Natural killer cell (primary cell): Measurements from ENCODE around the gene TLR9. TPM values are rescaled to one million over a fixed set of nuclear protein-coding genes. Genes with fewer than 3 reads are reported as not detected.
"Not testable (repeated sequence)": the region's sequence is repeated elsewhere in the genome, so short reads cannot be mapped to it uniquely, and the experiment has no call there.

Experiments used
- ATAC-seq, 3 donors: fragments of 150-1000 bp in 2 of 3; fragments of 200-7000 bp in 1 of 3; cut with Tn5 transposase; 1 replicate in 1 of 3; 2 replicates in 2 of 3; pipeline ENCODE4 v1.10.0; 2021; ENCODE audit warnings: mild to moderate bottlenecking in 2 of 3, moderate library complexity in 2 of 3
- DNase-seq, 2 donors: peaks; one replicate each; pipeline versions ENCODE4 v3.0.0 to v3.0.0-alpha.2; 2013 to 2021; ENCODE audit warnings: mixed read lengths in 1 of 2
- H3K27ac ChIP-seq: one replicate; pipeline ENCODE4 v1.5.1; 2013; ENCODE audit warnings: mild to moderate bottlenecking, low read length
- H3K27me3 ChIP-seq: one replicate; pipeline ENCODE4 v1.6.1; 2013; ENCODE audit warnings: low read length; ENCODE audit not compliant: control insufficient read depth, insufficient read depth
- H3K36me3 ChIP-seq: one replicate; pipeline ENCODE4 v1.6.1; 2013; ENCODE audit warnings: low read length; ENCODE audit not compliant: control insufficient read depth, insufficient read depth
- H3K4me1 ChIP-seq: one replicate; pipeline ENCODE4 v1.6.1; 2013; ENCODE audit warnings: low read length; ENCODE audit not compliant: control insufficient read depth, insufficient read depth
- H3K4me3 ChIP-seq: one replicate; pipeline ENCODE4 v1.5.1; 2013; ENCODE audit warnings: low read length
- H3K9me3 ChIP-seq: one replicate; pipeline ENCODE4 v1.6.1; 2013; ENCODE audit warnings: low read length; ENCODE audit not compliant: control insufficient read depth, insufficient read depth
- H3K27ac Mint-ChIP-seq, 2 donors: one replicate each; pipeline ENCODE4 v1.8.0; 2022; ENCODE audit warnings: mild to moderate bottlenecking in 2 of 2, mixed read lengths in 2 of 2, moderate library complexity in 1 of 2
- H3K27me3 Mint-ChIP-seq, 2 donors: one replicate each; pipeline ENCODE4 v1.8.0; 2022; ENCODE audit warnings: low read depth in 2 of 2, mixed read lengths in 2 of 2
- H3K36me3 Mint-ChIP-seq: one replicate; pipeline ENCODE4 v1.8.0; 2022; ENCODE audit warnings: mixed read lengths
- H3K4me1 Mint-ChIP-seq, 2 donors: one replicate each; pipeline ENCODE4 v1.8.0; 2022; ENCODE audit warnings: mixed read lengths in 2 of 2
- H3K4me3 Mint-ChIP-seq: one replicate; pipeline ENCODE4 v1.8.0; 2022; ENCODE audit warnings: mild to moderate bottlenecking, moderate library complexity, mixed read lengths
- H3K9me3 Mint-ChIP-seq, 2 donors: one replicate each; pipeline ENCODE4 v1.8.0; 2022; ENCODE audit warnings: mixed read lengths in 2 of 2
- WGBS: methylation state at CpG from one replicate; pipeline ENCODE4 v1.1.7; 2013; ENCODE audit warnings: missing lambda C conversion rate; ENCODE audit not compliant: insufficient coverage; 5-methylcytosine and 5-hydroxymethylcytosine counted together
- intact Hi-C: fragments of 100-400 bp; cut with micrococcal nuclease; formaldehyde crosslinking; loops from one replicate; pipeline ENCODE4 v1.14.2; 2022
- total RNA-seq, 4 donors: library from RNA; stranded (reverse); fragments of 120-200 nt in 1 of 4; gene quantifications; one replicate each; pipeline versions ENCODE4 v1.2.3 to v1.2.4, GENCODE V29; 2013 to 2022
- TF ChIP-seq, protein P1 (sequence below): fragments of 200-600 bp; IDR thresholded peaks from one replicate; pipeline ENCODE4 v1.8.0; 2022; ENCODE audit warnings: antibody characterized with exemption

Gene TLR9
- total RNA-seq, 3 donors from 2014 or later (not counting 1 experiment from before 2014, with no cell fraction given), result 0.20 to 0.21 TPM; not detected in 1

DNA sequence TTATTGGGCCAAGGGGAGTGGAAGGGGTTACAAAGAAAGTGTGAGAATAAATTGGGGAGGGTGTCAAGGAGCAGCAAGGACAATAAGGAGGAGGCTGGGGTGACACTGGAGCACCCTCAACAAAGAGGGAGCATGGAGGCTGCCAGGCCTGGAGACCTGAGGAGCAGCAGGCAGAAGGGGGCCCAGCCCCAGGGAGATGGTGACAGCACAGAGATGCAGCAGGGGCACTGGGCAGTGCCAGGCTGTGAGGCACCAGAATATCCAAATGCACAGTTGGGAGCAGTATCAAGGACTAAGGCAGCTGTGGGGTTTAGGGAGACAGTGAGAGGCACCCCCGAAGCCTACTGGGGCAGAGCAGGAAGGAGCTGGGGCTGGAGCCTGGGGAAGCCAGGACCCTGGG is 46.9 kb downstream of the TLR9 start:
- Histone ChIP-seq H3K4me1 (peaks cover 22% of the 10 kb centered on the region), H3K36me3 (no peaks in the 10 kb centered on the region), H3K9me3 (no peaks in the 10 kb centered on the region), H3K4me3 (no peak overlapping the region), H3K27ac (no peak overlapping the region), H3K27me3 (no peaks in the 10 kb centered on the region)
- no peaks in the 10 kb centered on the region for H3K36me3 Mint-ChIP-seq
- WGBS, result 94% methylated on average over 1 of the region's 1 CpG
- H3K9me3 Mint-ChIP-seq, result no peaks in the 10 kb centered on the region
- TF ChIP-seq, protein P1, sequence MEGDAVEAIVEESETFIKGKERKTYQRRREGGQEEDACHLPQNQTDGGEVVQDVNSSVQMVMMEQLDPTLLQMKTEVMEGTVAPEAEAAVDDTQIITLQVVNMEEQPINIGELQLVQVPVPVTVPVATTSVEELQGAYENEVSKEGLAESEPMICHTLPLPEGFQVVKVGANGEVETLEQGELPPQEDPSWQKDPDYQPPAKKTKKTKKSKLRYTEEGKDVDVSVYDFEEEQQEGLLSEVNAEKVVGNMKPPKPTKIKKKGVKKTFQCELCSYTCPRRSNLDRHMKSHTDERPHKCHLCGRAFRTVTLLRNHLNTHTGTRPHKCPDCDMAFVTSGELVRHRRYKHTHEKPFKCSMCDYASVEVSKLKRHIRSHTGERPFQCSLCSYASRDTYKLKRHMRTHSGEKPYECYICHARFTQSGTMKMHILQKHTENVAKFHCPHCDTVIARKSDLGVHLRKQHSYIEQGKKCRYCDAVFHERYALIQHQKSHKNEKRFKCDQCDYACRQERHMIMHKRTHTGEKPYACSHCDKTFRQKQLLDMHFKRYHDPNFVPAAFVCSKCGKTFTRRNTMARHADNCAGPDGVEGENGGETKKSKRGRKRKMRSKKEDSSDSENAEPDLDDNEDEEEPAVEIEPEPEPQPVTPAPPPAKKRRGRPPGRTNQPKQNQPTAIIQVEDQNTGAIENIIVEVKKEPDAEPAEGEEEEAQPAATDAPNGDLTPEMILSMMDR, result no peak
- peaks cover 22 to 23% of the 10 kb centered on the region in 2 donors for H3K4me1 Mint-ChIP-seq
- H3K4me3 Mint-ChIP-seq, result no peak overlapping the region
- ATAC-seq (no peak), DNase-seq (no peak)
- intact Hi-C loops, result no loop called here
- H3K27me3 Mint-ChIP-seq, result no peaks in the 10 kb centered on the region
- H3K27ac Mint-ChIP-seq, result no peak overlapping the region

DNA sequence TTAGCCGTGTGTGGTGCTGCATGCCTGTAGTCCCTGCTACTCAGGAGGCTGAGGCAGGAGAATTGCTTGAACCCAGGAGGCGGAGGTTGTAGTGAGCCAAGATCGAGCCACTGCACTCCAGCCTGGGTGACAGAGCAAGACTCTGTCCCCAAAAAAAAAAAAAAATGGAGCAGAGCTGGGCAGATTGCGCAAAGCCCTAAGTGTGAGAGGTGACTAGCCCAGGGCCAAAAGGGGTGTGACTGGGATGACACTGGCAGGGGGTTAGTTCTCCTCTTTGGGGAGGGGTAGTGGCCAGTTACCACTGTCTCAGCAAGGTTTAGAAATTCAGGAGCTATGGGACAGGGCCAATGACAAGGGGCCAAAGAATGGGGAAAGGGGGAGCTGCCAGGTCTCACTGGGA is 47.3 kb downstream of the TLR9 start:
- DNase-seq, H3K9me3 Mint-ChIP-seq, H3K36me3 Mint-ChIP-seq, H3K27ac ChIP-seq, intact Hi-C loops, H3K27ac Mint-ChIP-seq, H3K4me3 ChIP-seq, H3K9me3 ChIP-seq, H3K27me3 Mint-ChIP-seq, H3K27me3 ChIP-seq, H3K4me3 Mint-ChIP-seq, H3K36me3 ChIP-seq, ATAC-seq: not testable (repeated sequence)
- 95% methylated on average over 4 of the region's 4 CpGs for WGBS
- peaks cover 18% of the 10 kb centered on the region for H3K4me1 ChIP-seq
- H3K4me1 Mint-ChIP-seq, result peaks cover 18 to 21% of the 10 kb centered on the region in 2 donors

DNA sequence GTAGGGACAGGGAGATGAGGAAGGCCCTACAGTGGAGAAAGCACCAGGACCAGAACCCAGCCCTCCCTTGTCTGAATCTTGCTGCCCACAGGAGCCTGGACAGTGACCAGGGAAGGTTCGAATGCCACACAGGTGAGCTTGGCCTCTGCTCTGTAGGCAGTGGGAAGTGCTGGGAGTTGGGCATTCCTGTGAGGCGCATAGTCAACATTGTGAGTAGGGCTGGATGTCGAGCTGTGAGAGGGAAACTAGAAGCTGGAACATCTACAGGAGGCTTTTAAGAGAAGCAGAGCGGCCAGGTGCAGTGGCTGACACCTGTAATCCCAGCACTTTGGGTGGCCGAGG is 47.8 kb downstream of the TLR9 start:
- no peak overlapping the region for H3K27ac Mint-ChIP-seq
- peaks cover 16 to 17% of the 10 kb centered on the region in 2 donors for H3K4me1 Mint-ChIP-seq
- intact Hi-C loops, result no loop called here

DNA sequence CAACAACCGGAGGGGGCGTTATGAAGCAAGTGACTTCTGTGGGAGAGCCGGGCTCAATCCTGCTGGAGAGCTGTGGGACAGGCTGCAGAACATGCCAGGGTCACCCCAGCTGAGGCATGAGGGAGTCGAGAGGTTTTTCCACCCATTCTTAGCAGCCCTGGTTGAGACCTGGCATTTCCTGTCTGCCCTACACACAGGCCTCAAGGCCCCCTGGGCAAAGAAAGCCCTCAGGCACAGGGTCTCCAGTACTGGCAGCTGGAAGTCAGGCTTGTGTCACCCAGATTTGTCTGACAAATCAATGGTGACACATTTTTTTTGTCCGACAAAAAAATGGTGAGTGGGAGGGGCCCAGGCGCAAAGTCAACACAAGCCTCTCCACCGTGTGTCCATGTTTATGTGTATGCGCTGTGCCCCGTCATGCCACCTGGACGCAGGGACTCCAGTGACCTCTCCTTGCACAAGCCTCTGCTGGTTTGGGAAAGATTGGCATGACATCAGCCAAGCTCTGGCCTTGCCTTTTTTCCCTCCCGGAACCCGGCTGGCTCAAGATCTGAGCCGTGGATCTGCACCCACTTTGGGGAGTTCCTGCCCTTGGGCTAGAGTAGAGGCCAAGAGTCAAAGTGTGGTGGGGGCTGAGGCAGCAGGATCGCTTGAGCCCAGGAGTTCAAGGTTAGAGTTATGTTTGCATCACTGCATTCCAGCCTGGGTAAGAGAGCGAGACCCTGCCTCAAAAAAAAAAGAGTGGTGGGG is 48.3 kb downstream of the TLR9 start:
- Mint-ChIP-seq H3K4me1 (peaks cover 10 to 11% of the 10 kb centered on the region in 2 donors), H3K27ac (no peak overlapping the region), H3K4me3 (no peak overlapping the region), H3K27me3 (no peaks in the 10 kb centered on the region), H3K9me3 (no peaks in the 10 kb centered on the region), H3K36me3 (no peaks in the 10 kb centered on the region)
- no peak overlapping the region for H3K27ac ChIP-seq
- H3K4me3 ChIP-seq, result no peak overlapping the region
- peaks cover 8% of the 10 kb centered on the region for H3K4me1 ChIP-seq
- 90% methylated on average over 15 of the region's 15 CpGs for WGBS
- TF ChIP-seq, protein P1, result no peak
- H3K36me3 ChIP-seq, result no peaks in the 10 kb centered on the region
- ATAC-seq, result no peak
- H3K9me3 ChIP-seq, result no peaks in the 10 kb centered on the region
- intact Hi-C loops, result no loop called here
- H3K27me3 ChIP-seq, result no peaks in the 10 kb centered on the region
- DNase-seq, result no peak

More for the DNA sequence above, 47.8 kb downstream of the TLR9 start:
- H3K9me3 ChIP-seq, result no peaks in the 10 kb centered on the region
- no peaks in the 10 kb centered on the region for H3K36me3 ChIP-seq
- DNase-seq (no peak), ATAC-seq (no peak)
- WGBS, result 86% methylated on average over 5 of the region's 5 CpGs
- H3K27me3 ChIP-seq, result no peaks in the 10 kb centered on the region
- Mint-ChIP-seq H3K9me3 (no peaks in the 10 kb centered on the region), H3K27me3 (no peaks in the 10 kb centered on the region), H3K36me3 (no peaks in the 10 kb centered on the region), H3K4me3 (no peak overlapping the region)
- peaks cover 13% of the 10 kb centered on the region for H3K4me1 ChIP-seq
- TF ChIP-seq, protein P1, result no peak
- H3K27ac ChIP-seq, result no peak overlapping the region
- H3K4me3 ChIP-seq, result no peak overlapping the region
